PC-3 (cell line): Measurements from ENCODE around the gene TEX52. TPM values are rescaled to one million over a fixed set of nuclear protein-coding genes. Genes with fewer than 3 reads are reported as not detected.

ENCODE experiments used
- ATAC-seq: fragments of 200-7000 bp; cut with Tn5 transposase; 2 replicates; pipeline ENCODE4 v1.9.1; 2020; ENCODE audit warnings: mild to moderate bottlenecking, moderate library complexity
- BruUV-seq: library from RNA; stranded (reverse); fragments of 400-500 nt; replicated peaks from 2 replicates; lab custom pipeline; 2021; lab: Mats Ljungman, UMichigan
- CTCF ChIA-PET: fragments of 300-600 bp; sonication (Branson Sonifier 250); formaldehyde crosslinking; loops from one replicate; lab custom pipeline; 2022; ENCODE audit warnings: antibody characterized with exemption; lab: Charles Lee
- POLR2A ChIA-PET: fragments of 300-600 bp; sonication (Branson Sonifier 250); formaldehyde crosslinking; loops from one replicate; lab custom pipeline; 2022; ENCODE audit warnings: antibody characterized with exemption; ENCODE audit not compliant: unreplicated experiment; lab: Charles Lee
- DNase-seq: peaks from one replicate; pipeline ENCODE4 v3.0.0-alpha.2; 2015
- H2AFZ ChIP-seq: fragments of 300-600 bp; sonication (generic); 2 replicates; pipeline ENCODE4 v1.6.0; 2016; ENCODE audit warnings: antibody characterized with exemption, low read length
- H3F3A ChIP-seq: fragments of 300-600 bp; sonication (generic); one replicate; pipeline ENCODE4 v1.6.0; 2017; ENCODE audit warnings: antibody characterized with exemption, low read length, control low read depth, mild to moderate bottlenecking; ENCODE audit not compliant: unreplicated experiment
- H3K27ac ChIP-seq: fragments of 300-600 bp; sonication (generic); 2 replicates; pipeline ENCODE4 v1.5.1; 2016; ENCODE audit warnings: mild to moderate bottlenecking, low read length
- H3K27me3 ChIP-seq: fragments of 300-600 bp; sonication (generic); 2 replicates; pipeline ENCODE4 v1.6.1; 2016; ENCODE audit warnings: low read length, mixed read lengths
- H3K36me3 ChIP-seq: fragments of 300-600 bp; sonication (generic); 2 replicates; pipeline ENCODE4 v1.6.1; 2016; ENCODE audit warnings: low read depth, mixed run types, low read length, mixed read lengths
- H3K4me1 ChIP-seq: fragments of 300-600 bp; sonication (generic); 2 replicates; pipeline ENCODE4 v1.5.1; 2016; ENCODE audit warnings: low read length; ENCODE audit not compliant: insufficient read depth
- H3K4me2 ChIP-seq: fragments of 300-600 bp; sonication (generic); 2 replicates; pipeline ENCODE4 v1.6.0; 2016; ENCODE audit warnings: low read length
- H3K4me3 ChIP-seq: fragments of 300-600 bp; sonication (generic); 2 replicates; pipeline ENCODE4 v1.5.1; 2016; ENCODE audit warnings: mild to moderate bottlenecking, low read length, mixed read lengths
- H3K79me2 ChIP-seq: fragments of 300-600 bp; sonication (generic); 2 replicates; pipeline ENCODE4 v1.6.1; 2017; ENCODE audit warnings: low read length, mixed read lengths
- H3K9ac ChIP-seq: fragments of 300-600 bp; sonication (generic); 2 replicates; pipeline ENCODE4 v1.6.0; 2016; ENCODE audit warnings: mild to moderate bottlenecking, low read length
- H3K9me2 ChIP-seq: fragments of 300-600 bp; sonication (generic); replicated peaks from 2 replicates; pipeline ENCODE4 v1.6.1; 2016; ENCODE audit warnings: mixed run types, low read length, mixed read lengths
- H3K9me3 ChIP-seq: fragments of 300-600 bp; sonication (generic); 2 replicates; pipeline ENCODE4 v1.6.1; 2016; ENCODE audit warnings: low read length, mixed read lengths
- H4K20me1 ChIP-seq: fragments of 300-600 bp; sonication (generic); 2 replicates; pipeline ENCODE4 v1.6.1; 2016; ENCODE audit warnings: low read length, mixed read lengths
- CTCF ChIP-seq: fragments of 300-600 bp; sonication (generic); conservative IDR thresholded peaks from 2 replicates; pipeline ENCODE4 v1.5.1; 2017; ENCODE audit warnings: antibody characterized with exemption, low read depth, mild to moderate bottlenecking, low read length
- EZH2 ChIP-seq: fragments of 300-600 bp; sonication (generic); IDR thresholded peaks from one replicate; pipeline ENCODE4 v1.6.1; 2017; ENCODE audit warnings: antibody characterized with exemption, mild to moderate bottlenecking, low read length; ENCODE audit not compliant: unreplicated experiment
- EZH2phosphoT487 ChIP-seq: fragments of 300-600 bp; sonication (generic); IDR thresholded peaks from 2 replicates; pipeline ENCODE4 v1.6.1; 2018; ENCODE audit warnings: mild to moderate bottlenecking, antibody characterized with exemption, low read length, borderline replicate concordance
- intact Hi-C: fragments of 100-400 bp; cut with micrococcal nuclease; formaldehyde crosslinking; loops from 2 replicates; pipeline ENCODE4 v1.9.0; 2023
- total RNA-seq: library from RNA; depleted of rRNA; stranded (reverse); fragments of >200 nt; gene quantifications from 2 replicates; pipeline ENCODE4 v1.2.3, GENCODE V29; 2014

The TEX52 gene
- total RNA-seq, 1 experiment from 2014 or later: not detected

GRCh38 chr12:2841056-2841650, 15.7 kb downstream of the TEX52 start:
- POLR2A ChIA-PET: no interaction called here
- Histone ChIP-seq H3K36me3 (no peaks in the 10 kb centered on the region), H4K20me1 (no peaks in the 10 kb centered on the region), H3K27me3 (no peaks in the 10 kb centered on the region), H3K9me2 (no peaks in the 10 kb centered on the region), H3K4me2 (no peak overlapping the region), H2AFZ (no peak overlapping the region), H3F3A (no peaks in the 10 kb centered on the region), H3K27ac (no peak overlapping the region), H3K79me2 (no peaks in the 10 kb centered on the region), H3K9ac (no peak overlapping the region), H3K9me3 (no peaks in the 10 kb centered on the region), H3K4me1 (no peaks in the 10 kb centered on the region), H3K4me3 (no peak overlapping the region)
- CTCF ChIA-PET: no interaction called here
- ATAC-seq: no peak
- TF ChIP-seq CTCF (no peak), EZH2phosphoT487 (no peak), EZH2 (no peak)
- DNase-seq: no peak
- BruUV-seq: no TSS peak
- intact Hi-C loops: no loop called here

GRCh38 chr12:2836574-2836973, 20.3 kb downstream of the TEX52 start:
- Histone ChIP-seq H2AFZ (no peak overlapping the region), H3K4me2 (no peak overlapping the region), H3K4me3 (no peak overlapping the region), H3K27me3 (no peaks in the 10 kb centered on the region), H3K36me3 (no peaks in the 10 kb centered on the region), H3K9ac (no peak overlapping the region), H4K20me1 (no peaks in the 10 kb centered on the region), H3K4me1 (no peaks in the 10 kb centered on the region), H3F3A (no peaks in the 10 kb centered on the region), H3K9me3 (no peaks in the 10 kb centered on the region), H3K9me2 (no peaks in the 10 kb centered on the region), H3K79me2 (no peaks in the 10 kb centered on the region), H3K27ac (no peak overlapping the region)
- DNase-seq: no peak
- CTCF ChIA-PET: no interaction called here
- intact Hi-C loops: no loop called here
- POLR2A ChIA-PET: no interaction called here
- no TSS peak for BruUV-seq
- TF ChIP-seq CTCF (no peak), EZH2phosphoT487 (no peak), EZH2 (no peak)
- ATAC-seq: no peak

GRCh38 chr12:2835691-2836403, 21.0 kb downstream of the TEX52 start:
- H3K27ac ChIP-seq: no peak overlapping the region
- BruUV-seq: no TSS peak
- no peaks in the 10 kb centered on the region for H3K4me1 ChIP-seq
- no peaks in the 10 kb centered on the region for H3F3A ChIP-seq
- no peaks in the 10 kb centered on the region for H3K9me3 ChIP-seq
- ATAC-seq (no peak), DNase-seq (no peak)
- ChIA-PET CTCF (no interaction called here), POLR2A (no interaction called here)
- no peak for TF ChIP-seq CTCF
- TF ChIP-seq EZH2: no peak
- TF ChIP-seq EZH2phosphoT487: no peak
- no peaks in the 10 kb centered on the region for H3K36me3 ChIP-seq
- no peaks in the 10 kb centered on the region for H3K9me2 ChIP-seq
- no peak overlapping the region for H3K9ac ChIP-seq
- H3K4me3 ChIP-seq: no peak overlapping the region
- intact Hi-C loops: no loop called here
- H4K20me1 ChIP-seq: no peaks in the 10 kb centered on the region
- H3K27me3 ChIP-seq: no peaks in the 10 kb centered on the region
- H3K4me2 ChIP-seq: no peak overlapping the region
- no peaks in the 10 kb centered on the region for H3K79me2 ChIP-seq
- H2AFZ ChIP-seq: no peak overlapping the region
